Ishikawa (cell line): Measurements from ENCODE around the gene TBCA.

Experiments
- CEBPB ChIP-seq: IDR thresholded peaks from 2 replicates; pipeline ENCODE4 v1.6.1; 2012
- CREB1 ChIP-seq: IDR thresholded peaks from 2 replicates; pipeline ENCODE4 v1.6.1; 2012; ENCODE audit warnings: low read depth
- EGR1 ChIP-seq: IDR thresholded peaks from 2 replicates; pipeline ENCODE4 v1.6.1; 2012
- EP300 ChIP-seq: IDR thresholded peaks from 2 replicates; pipeline ENCODE4 v1.6.1; 2012; ENCODE audit warnings: borderline replicate concordance
- RAD21 ChIP-seq: IDR thresholded peaks from 2 replicates; pipeline ENCODE4 v1.6.1; 2012; ENCODE audit warnings: low read depth
- REST ChIP-seq: IDR thresholded peaks from 2 replicates; pipeline ENCODE4 v1.6.1; 2012; ENCODE audit warnings: low read depth, mild to moderate bottlenecking
- TAF1 ChIP-seq: IDR thresholded peaks from 2 replicates; pipeline ENCODE4 v1.6.1; 2012; ENCODE audit warnings: low read depth, mild to moderate bottlenecking
- TCF12 ChIP-seq: IDR thresholded peaks from 2 replicates; pipeline ENCODE4 v1.6.1; 2012; ENCODE audit warnings: low read depth
- USF1 ChIP-seq: IDR thresholded peaks from 2 replicates; pipeline ENCODE4 v1.6.1; 2012
- YY1 ChIP-seq: IDR thresholded peaks from 2 replicates; pipeline ENCODE4 v1.6.1; 2012; ENCODE audit warnings: low read depth
- ZBTB7A ChIP-seq: IDR thresholded peaks from 2 replicates; pipeline ENCODE4 v1.6.1; 2012; ENCODE audit warnings: low read depth

GRCh38 chr5:77641397-77641943, 134.7 kb downstream of the TBCA start:
- TF ChIP-seq EP300 (no peak), TAF1 (no peak), RAD21 (no peak), EGR1 (no peak), ZBTB7A (no peak), CREB1 (no peak), REST (no peak), USF1 (no peak), YY1 (no peak), TCF12 (no peak), CEBPB (no peak)
